ENCODE data around the gene APBA1. TPM values are rescaled to one million over a fixed set of nuclear protein-coding genes. Genes with fewer than 3 reads are reported as not detected.

The APBA1 gene
- total RNA-seq, 1 donor from 2014 or later = 4.3 TPM

- Histone ChIP-seq H3K4me1 (no peaks in the 10 kb centered on the region), H3K9me3 (no peaks in the 10 kb centered on the region), H3K27me3 (ENCODE audit: low read depth) (no peaks in the 10 kb centered on the region), H3K4me3 (no peak overlapping the region), H3K36me3 (no peaks in the 10 kb centered on the region), H3K27ac (no peak overlapping the region)
- TF ChIP-seq CTCF (IDR thresholded peaks at IDR 0.05) = no peak
- DNase-seq (no peak), ATAC-seq (no peak)
- intact Hi-C loops (cut with DNase I) = no loop called here
Measured at GRCh38 chr9:69474821-69475220, 197.3 kb downstream of the APBA1 start.

DNA sequence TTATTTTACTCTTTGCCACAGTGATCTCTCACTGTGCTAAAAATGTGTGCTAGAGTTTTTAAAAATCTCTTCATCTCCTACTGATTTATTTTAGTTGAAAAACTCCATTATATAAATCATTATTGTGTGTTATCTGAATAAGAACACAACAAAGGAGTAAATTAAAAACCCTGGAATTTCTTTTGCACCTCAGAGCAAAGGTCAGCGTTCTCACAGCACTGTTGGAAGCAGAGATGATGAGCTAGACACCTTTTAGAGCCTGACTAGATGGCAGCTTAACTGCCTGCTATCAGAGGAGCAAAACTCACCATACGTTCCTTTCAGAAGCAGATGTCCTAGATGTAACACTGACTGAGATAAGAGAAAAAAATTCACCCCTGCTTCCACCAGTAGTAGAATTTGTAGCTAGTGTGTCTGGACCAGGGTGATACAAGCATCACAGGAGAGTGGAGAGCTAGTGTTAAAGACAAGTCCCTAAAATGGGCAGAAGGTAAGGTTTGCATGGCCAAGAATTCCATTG, 200.0 kb downstream of the APBA1 start:
- H3K36me3 ChIP-seq = no peaks in the 10 kb centered on the region
- H3K4me3 ChIP-seq = no peak overlapping the region
- H3K27ac ChIP-seq = no peak overlapping the region
- TF ChIP-seq CTCF (IDR thresholded peaks at IDR 0.05) = no peak
- no peaks in the 10 kb centered on the region for H3K4me1 ChIP-seq
- no peaks in the 10 kb centered on the region for H3K27me3 ChIP-seq (ENCODE audit: low read depth)
- DNase-seq (no peak), ATAC-seq (no peak)
- no peaks in the 10 kb centered on the region for H3K9me3 ChIP-seq
- intact Hi-C loops (cut with DNase I) = no loop called here

GRCh38 chr9:69471433-69471832, 200.7 kb downstream of the APBA1 start:
- H3K9me3 ChIP-seq = no peaks in the 10 kb centered on the region
- H3K4me1 ChIP-seq = no peaks in the 10 kb centered on the region
- no peaks in the 10 kb centered on the region for H3K36me3 ChIP-seq
- H3K27me3 ChIP-seq (ENCODE audit: low read depth) = no peaks in the 10 kb centered on the region
- intact Hi-C loops (cut with DNase I) = no loop called here
- no peak for TF ChIP-seq CTCF (IDR thresholded peaks at IDR 0.05)
- H3K4me3 ChIP-seq = no peak overlapping the region
- no peak overlapping the region for H3K27ac ChIP-seq
- no peak for ATAC-seq
- no peak for DNase-seq

- TF ChIP-seq CTCF (IDR thresholded peaks at IDR 0.05) = no peak
- ATAC-seq (no peak), DNase-seq (no peak)
- H3K4me1 ChIP-seq = no peaks in the 10 kb centered on the region
- no peaks in the 10 kb centered on the region for H3K27me3 ChIP-seq (ENCODE audit: low read depth)
- H3K9me3 ChIP-seq = no peaks in the 10 kb centered on the region
- H3K4me3 ChIP-seq = no peak overlapping the region
- no peak overlapping the region for H3K27ac ChIP-seq
- intact Hi-C loops (cut with DNase I) = no loop called here
- no peaks in the 10 kb centered on the region for H3K36me3 ChIP-seq
Measured at GRCh38 chr9:69470186-69470977, 201.8 kb downstream of the APBA1 start.

DNA sequence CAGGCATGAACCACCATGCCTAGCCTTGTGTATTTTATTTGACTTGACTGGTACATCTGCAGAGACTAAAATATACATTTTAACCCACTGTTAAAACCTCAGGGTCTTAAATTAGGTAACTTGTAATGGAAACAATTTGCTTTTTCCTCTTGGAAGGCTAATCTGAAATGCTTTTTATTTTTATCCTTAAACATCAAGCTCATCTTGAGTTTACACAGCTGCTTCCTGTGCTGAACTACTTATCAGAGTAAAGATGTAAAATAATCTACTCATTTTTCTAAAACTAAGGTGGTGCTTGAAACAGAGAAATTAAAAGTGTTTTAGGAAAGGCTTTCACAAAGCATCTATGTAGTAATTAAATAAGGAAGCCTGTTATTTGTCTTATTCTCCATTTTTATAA, 203.0 kb downstream of the APBA1 start:
- intact Hi-C loops (cut with DNase I) = no loop called here
- Histone ChIP-seq H3K27ac (no peak overlapping the region), H3K4me3 (no peak overlapping the region), H3K36me3 (no peaks in the 10 kb centered on the region), H3K4me1 (no peaks in the 10 kb centered on the region), H3K9me3 (no peaks in the 10 kb centered on the region), H3K27me3 (ENCODE audit: low read depth) (no peaks in the 10 kb centered on the region)
- no peak for DNase-seq
- no peak for TF ChIP-seq CTCF (IDR thresholded peaks at IDR 0.05)
- ATAC-seq = no peak
